ENCODE results near the gene MBD3. TPM values are rescaled to one million over a fixed set of nuclear protein-coding genes. Genes with fewer than 3 reads are reported as not detected.

Gene MBD3
- total and polyA plus RNA-seq, 4 donors: 12.4 to 57.6 (median 50.2) TPM

GRCh38 chr19:1599460-1599846, 6.8 kb upstream of the MBD3 start:
- no peak overlapping the region for H3K27ac ChIP-seq (ENCODE audit: low read depth in 1 of 2, low read length in 2 of 2)
- no peak overlapping the region for H3K9ac ChIP-seq (ENCODE audit: low read depth in 1 of 2, low read length in 2 of 2)
- WGBS: 95% methylated on average over 15 of the region's 15 CpGs
- no peak for DNase-seq (ENCODE audit: low spot score)
- H3K27me3 ChIP-seq (ENCODE audit: control insufficient read depth in 4 of 4, insufficient read depth in 4 of 4, low read length in 3 of 4): no peaks in the 10 kb centered on the region
- peaks cover 0 to 16% (median 10%) of the 10 kb centered on the region in 4 donors for H3K4me1 ChIP-seq (ENCODE audit: control insufficient read depth in 4 of 4, insufficient read depth in 4 of 4, low read length in 3 of 4)
- TF ChIP-seq FOXA1 (IDR thresholded peaks at IDR 0.05) (no peak), GABPA (IDR thresholded peaks at IDR 0.05 in 1 of 2, conservative IDR thresholded peaks at IDR 0.05 in 1 of 2) (no peak), ZBTB33 (IDR thresholded peaks at IDR 0.05) (no peak), ATF3 (IDR thresholded peaks at IDR 0.05) (no peak), NR2F2 (IDR thresholded peaks at IDR 0.05) (no peak), TAF1 (conservative IDR thresholded peaks at IDR 0.05) (no peak), RAD21 (IDR thresholded peaks at IDR 0.05) (no peak), FOXA2 (IDR thresholded peaks at IDR 0.05) (no peak), CTCF (IDR thresholded peaks at IDR 0.05; ENCODE audit: low read depth, low read length, missing input control) (no peak), MAX (IDR thresholded peaks at IDR 0.05) (no peak), HNF4A (conservative IDR thresholded peaks at IDR 0.05) (no peak), YY1 (IDR thresholded peaks at IDR 0.05) (no peak), JUND (IDR thresholded peaks at IDR 0.05) (no peak), HNF4G (IDR thresholded peaks at IDR 0.05) (no peak), EGR1 (IDR thresholded peaks at IDR 0.05; ENCODE audit: low read depth in 2 of 2) (no peak), REST (IDR thresholded peaks at IDR 0.05) (no peak), RXRA (IDR thresholded peaks at IDR 0.05) (no peak)
- no peaks in the 10 kb centered on the region for H3K9me3 ChIP-seq (ENCODE audit: control insufficient read depth in 4 of 4, low read length in 3 of 4)
- H3K4me3 ChIP-seq (ENCODE audit: low read depth in 1 of 3, low read length in 3 of 3): no peak overlapping the region
- peaks cover 7 to 24% (median 12%) of the 10 kb centered on the region in 4 donors for H3K36me3 ChIP-seq (ENCODE audit: control insufficient read depth in 4 of 4, insufficient read depth in 3 of 4, low read depth in 1 of 4, low read length in 3 of 4)
